HepG2 (cell line): ENCODE data around the gene RIOK3. TPM values are rescaled to one million over a fixed set of nuclear protein-coding genes. Genes with fewer than 3 reads are reported as not detected.
A peak's percentile ranks its signal among the peaks of the same experiment; 100 is the strongest.

Experiments
- ATRX ChIP-seq: sonication (generic); formaldehyde crosslinking; IDR thresholded peaks from 2 replicates; pipeline ENCODE4 v1.4.0; 2020; ENCODE audit warnings: missing genetic modification reagents, borderline replicate concordance
- NRL ChIP-seq: sonication (generic); formaldehyde crosslinking; IDR thresholded peaks from 2 replicates; pipeline ENCODE4 v1.5.0; 2020; ENCODE audit warnings: missing genetic modification reagents, mild to moderate bottlenecking, moderate library complexity, borderline replicate concordance
- SP2 ChIP-seq: sonication (generic); formaldehyde crosslinking; IDR thresholded peaks from 2 replicates; pipeline ENCODE4 v1.5.1; 2020; ENCODE audit warnings: mild to moderate bottlenecking, missing genetic modification reagents
- TCF12 ChIP-seq, 2 experiments: fragments of 450-650 bp in 1 of 2; sonication (generic) in 1 of 2; formaldehyde crosslinking in 1 of 2; IDR thresholded peaks; 2 replicates each; pipeline versions ENCODE4 v1.6.1 to v1.8.0; 2017 to 2022; ENCODE audit warnings: antibody characterized with exemption in 1 of 2, mild to moderate bottlenecking in 1 of 2, missing genetic modification reagents in 1 of 2, moderate library complexity in 1 of 2
- ZFP82 ChIP-seq: sonication (generic); formaldehyde crosslinking; IDR thresholded peaks from 2 replicates; pipeline ENCODE4 v1.5.1; 2020; ENCODE audit warnings: mild to moderate bottlenecking, missing genetic modification reagents, borderline replicate concordance
- polyA plus RNA-seq, 8 experiments: library from polyadenylated mRNA; depleted of rRNA in 3 of 8; stranded (reverse) in 7 of 8; unstranded in 1 of 8; fragments of >200 nt; fragmentation: Illumina TruSeq in 4 of 8; extraction: Trizol in 4 of 8; gene quantifications; 2 replicates each; pipeline versions ENCODE4 v1.2.1 to v1.2.3, GENCODE V29; 2011 to 2016; ENCODE audit warnings: low read depth in 4 of 8, missing spikeins in 1 of 8, mixed read lengths in 1 of 8; ENCODE audit not compliant: insufficient read depth in 1 of 8
- total RNA-seq, 5 experiments: library from RNA; depleted of rRNA; stranded (reverse); fragments of >200 nt; fragmentation: Illumina TruSeq; extraction: Trizol; gene quantifications; 2 replicates each; pipeline ENCODE4 v1.2.3, GENCODE V29; 2016; ENCODE audit warnings: low read depth in 1 of 5
- TF ChIP-seq, protein P1 (sequence below), 2 experiments: fragments of 450-650 bp in 1 of 2; sonication (generic) in 1 of 2; formaldehyde crosslinking; IDR thresholded peaks; 2 replicates each; pipeline versions ENCODE4 v1.5.0 to v1.8.0; 2020 to 2022; ENCODE audit warnings: mild to moderate bottlenecking in 1 of 2, missing genetic modification reagents in 1 of 2
- TF ChIP-seq, protein P2 (sequence below): sonication (generic); formaldehyde crosslinking; IDR thresholded peaks from 2 replicates; pipeline ENCODE4 v1.5.0; 2020; ENCODE audit warnings: mild to moderate bottlenecking, missing genetic modification reagents, moderate library complexity
- TF ChIP-seq, protein P3 (sequence below): IDR thresholded peaks from 2 replicates; pipeline ENCODE4 v1.6.1; 2016; ENCODE audit warnings: low read depth
- TF ChIP-seq, protein P4 (sequence below), 2 experiments: sonication (generic) in 1 of 2; formaldehyde crosslinking in 1 of 2; IDR thresholded peaks; 2 replicates each; pipeline versions ENCODE4 v1.4.0 to v1.6.1; 2018 to 2020; ENCODE audit warnings: missing genetic modification reagents in 2 of 2, borderline replicate concordance in 1 of 2, low read depth in 1 of 2, mild to moderate bottlenecking in 1 of 2, missing biosample characterization in 1 of 2
- TF ChIP-seq, protein P5 (sequence below): sonication (generic); formaldehyde crosslinking; IDR thresholded peaks from 2 replicates; pipeline ENCODE4 v1.4.0; 2020; ENCODE audit warnings: missing genetic modification reagents, mild to moderate bottlenecking, borderline replicate concordance
- TF ChIP-seq, protein P6 (sequence below): sonication (generic); formaldehyde crosslinking; IDR thresholded peaks from 2 replicates; pipeline ENCODE4 v1.9.0; 2021; ENCODE audit warnings: mild to moderate bottlenecking, missing genetic modification reagents

The RIOK3 gene
- total and polyA plus RNA-seq, 2 of the 13 experiments (the other 11 are each of a cell fraction or from before 2014, with no cell fraction given), result 26.7 to 36.0 TPM

DNA sequence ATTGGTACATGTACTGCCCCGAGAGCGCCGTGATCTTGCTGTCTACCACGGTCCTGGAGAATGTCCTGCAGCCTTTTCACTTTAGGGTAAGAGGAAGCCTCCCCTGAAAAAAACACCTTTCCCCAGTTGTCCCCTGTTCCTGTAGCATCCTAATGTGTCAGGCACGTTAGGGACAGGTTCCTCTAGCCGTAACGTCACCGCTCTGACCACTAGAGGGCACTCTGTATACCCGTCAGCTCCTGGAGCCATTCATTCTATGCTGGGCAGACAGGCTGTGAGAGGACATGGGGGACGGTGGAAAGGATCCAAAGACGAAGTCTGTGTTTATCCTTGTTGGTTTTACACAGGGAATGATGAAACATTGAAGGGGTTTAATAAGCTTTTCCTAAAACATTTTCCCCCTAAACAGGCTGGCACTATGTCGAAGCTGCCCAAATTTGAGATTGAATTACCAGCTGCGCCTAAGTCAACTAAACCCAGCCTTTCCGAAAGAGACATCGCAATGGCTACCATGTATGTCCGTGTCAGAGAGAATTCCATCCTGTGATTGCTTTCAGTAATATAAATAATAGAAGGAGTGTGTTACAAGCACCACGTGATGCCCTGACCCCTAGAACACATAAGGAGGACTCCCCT lies 62.9 kb downstream of the RIOK3 start (continued):
- TF ChIP-seq, protein P1, sequence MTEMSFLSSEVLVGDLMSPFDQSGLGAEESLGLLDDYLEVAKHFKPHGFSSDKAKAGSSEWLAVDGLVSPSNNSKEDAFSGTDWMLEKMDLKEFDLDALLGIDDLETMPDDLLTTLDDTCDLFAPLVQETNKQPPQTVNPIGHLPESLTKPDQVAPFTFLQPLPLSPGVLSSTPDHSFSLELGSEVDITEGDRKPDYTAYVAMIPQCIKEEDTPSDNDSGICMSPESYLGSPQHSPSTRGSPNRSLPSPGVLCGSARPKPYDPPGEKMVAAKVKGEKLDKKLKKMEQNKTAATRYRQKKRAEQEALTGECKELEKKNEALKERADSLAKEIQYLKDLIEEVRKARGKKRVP (CRISPR knock-in tag; IDR thresholded peaks at IDR 0.05), result 0 out of 4 replicates have a peak, but pooled peaks of 1 of the 2 experiments have one; percentile 19
- TF ChIP-seq, protein P2, sequence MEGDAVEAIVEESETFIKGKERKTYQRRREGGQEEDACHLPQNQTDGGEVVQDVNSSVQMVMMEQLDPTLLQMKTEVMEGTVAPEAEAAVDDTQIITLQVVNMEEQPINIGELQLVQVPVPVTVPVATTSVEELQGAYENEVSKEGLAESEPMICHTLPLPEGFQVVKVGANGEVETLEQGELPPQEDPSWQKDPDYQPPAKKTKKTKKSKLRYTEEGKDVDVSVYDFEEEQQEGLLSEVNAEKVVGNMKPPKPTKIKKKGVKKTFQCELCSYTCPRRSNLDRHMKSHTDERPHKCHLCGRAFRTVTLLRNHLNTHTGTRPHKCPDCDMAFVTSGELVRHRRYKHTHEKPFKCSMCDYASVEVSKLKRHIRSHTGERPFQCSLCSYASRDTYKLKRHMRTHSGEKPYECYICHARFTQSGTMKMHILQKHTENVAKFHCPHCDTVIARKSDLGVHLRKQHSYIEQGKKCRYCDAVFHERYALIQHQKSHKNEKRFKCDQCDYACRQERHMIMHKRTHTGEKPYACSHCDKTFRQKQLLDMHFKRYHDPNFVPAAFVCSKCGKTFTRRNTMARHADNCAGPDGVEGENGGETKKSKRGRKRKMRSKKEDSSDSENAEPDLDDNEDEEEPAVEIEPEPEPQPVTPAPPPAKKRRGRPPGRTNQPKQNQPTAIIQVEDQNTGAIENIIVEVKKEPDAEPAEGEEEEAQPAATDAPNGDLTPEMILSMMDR, result peak; percentile 96
- TF ChIP-seq, protein P3, sequence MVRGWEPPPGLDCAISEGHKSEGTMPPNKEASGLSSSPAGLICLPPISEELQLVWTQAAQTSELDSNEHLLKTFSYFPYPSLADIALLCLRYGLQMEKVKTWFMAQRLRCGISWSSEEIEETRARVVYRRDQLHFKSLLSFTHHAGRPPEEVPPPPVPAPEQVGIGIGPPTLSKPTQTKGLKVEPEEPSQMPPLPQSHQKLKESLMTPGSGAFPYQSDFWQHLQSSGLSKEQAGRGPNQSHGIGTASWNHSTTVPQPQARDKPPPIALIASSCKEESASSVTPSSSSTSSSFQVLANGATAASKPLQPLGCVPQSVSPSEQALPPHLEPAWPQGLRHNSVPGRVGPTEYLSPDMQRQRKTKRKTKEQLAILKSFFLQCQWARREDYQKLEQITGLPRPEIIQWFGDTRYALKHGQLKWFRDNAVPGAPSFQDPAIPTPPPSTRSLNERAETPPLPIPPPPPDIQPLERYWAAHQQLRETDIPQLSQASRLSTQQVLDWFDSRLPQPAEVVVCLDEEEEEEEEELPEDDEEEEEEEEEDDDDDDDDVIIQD (CRISPR knock-in tag), result no peak
- no peak for TF ChIP-seq NRL
- no peak for TF ChIP-seq ATRX
- no peak for TF ChIP-seq SP2 (CRISPR knock-in tag)
- TF ChIP-seq, protein P4, sequence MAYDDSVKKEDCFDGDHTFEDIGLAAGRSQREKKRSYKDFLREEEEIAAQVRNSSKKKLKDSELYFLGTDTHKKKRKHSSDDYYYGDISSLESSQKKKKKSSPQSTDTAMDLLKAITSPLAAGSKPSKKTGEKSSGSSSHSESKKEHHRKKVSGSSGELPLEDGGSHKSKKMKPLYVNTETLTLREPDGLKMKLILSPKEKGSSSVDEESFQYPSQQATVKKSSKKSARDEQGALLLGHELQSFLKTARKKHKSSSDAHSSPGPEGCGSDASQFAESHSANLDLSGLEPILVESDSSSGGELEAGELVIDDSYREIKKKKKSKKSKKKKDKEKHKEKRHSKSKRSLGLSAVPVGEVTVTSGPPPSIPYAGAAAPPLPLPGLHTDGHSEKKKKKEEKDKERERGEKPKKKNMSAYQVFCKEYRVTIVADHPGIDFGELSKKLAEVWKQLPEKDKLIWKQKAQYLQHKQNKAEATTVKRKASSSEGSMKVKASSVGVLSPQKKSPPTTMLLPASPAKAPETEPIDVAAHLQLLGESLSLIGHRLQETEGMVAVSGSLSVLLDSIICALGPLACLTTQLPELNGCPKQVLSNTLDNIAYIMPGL (CRISPR knock-in tag; IDR thresholded peaks at IDR 0.05; ENCODE audit: borderline replicate concordance in 1 of 2, low read depth in 1 of 2), result peak; percentile 68 to 76; a peak in 3 of 4 replicates
- no peak for TF ChIP-seq ZFP82 (CRISPR knock-in tag)
- TF ChIP-seq, protein P5, sequence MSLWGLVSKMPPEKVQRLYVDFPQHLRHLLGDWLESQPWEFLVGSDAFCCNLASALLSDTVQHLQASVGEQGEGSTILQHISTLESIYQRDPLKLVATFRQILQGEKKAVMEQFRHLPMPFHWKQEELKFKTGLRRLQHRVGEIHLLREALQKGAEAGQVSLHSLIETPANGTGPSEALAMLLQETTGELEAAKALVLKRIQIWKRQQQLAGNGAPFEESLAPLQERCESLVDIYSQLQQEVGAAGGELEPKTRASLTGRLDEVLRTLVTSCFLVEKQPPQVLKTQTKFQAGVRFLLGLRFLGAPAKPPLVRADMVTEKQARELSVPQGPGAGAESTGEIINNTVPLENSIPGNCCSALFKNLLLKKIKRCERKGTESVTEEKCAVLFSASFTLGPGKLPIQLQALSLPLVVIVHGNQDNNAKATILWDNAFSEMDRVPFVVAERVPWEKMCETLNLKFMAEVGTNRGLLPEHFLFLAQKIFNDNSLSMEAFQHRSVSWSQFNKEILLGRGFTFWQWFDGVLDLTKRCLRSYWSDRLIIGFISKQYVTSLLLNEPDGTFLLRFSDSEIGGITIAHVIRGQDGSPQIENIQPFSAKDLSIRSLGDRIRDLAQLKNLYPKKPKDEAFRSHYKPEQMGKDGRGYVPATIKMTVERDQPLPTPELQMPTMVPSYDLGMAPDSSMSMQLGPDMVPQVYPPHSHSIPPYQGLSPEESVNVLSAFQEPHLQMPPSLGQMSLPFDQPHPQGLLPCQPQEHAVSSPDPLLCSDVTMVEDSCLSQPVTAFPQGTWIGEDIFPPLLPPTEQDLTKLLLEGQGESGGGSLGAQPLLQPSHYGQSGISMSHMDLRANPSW (CRISPR knock-in tag), result no peak
- no peak for TF ChIP-seq TCF12 (IDR thresholded peaks at IDR 0.05)
- TF ChIP-seq TCF12 (CRISPR knock-in tag; IDR thresholded peaks at IDR 0.05), result no peak
- TF ChIP-seq, protein P6, sequence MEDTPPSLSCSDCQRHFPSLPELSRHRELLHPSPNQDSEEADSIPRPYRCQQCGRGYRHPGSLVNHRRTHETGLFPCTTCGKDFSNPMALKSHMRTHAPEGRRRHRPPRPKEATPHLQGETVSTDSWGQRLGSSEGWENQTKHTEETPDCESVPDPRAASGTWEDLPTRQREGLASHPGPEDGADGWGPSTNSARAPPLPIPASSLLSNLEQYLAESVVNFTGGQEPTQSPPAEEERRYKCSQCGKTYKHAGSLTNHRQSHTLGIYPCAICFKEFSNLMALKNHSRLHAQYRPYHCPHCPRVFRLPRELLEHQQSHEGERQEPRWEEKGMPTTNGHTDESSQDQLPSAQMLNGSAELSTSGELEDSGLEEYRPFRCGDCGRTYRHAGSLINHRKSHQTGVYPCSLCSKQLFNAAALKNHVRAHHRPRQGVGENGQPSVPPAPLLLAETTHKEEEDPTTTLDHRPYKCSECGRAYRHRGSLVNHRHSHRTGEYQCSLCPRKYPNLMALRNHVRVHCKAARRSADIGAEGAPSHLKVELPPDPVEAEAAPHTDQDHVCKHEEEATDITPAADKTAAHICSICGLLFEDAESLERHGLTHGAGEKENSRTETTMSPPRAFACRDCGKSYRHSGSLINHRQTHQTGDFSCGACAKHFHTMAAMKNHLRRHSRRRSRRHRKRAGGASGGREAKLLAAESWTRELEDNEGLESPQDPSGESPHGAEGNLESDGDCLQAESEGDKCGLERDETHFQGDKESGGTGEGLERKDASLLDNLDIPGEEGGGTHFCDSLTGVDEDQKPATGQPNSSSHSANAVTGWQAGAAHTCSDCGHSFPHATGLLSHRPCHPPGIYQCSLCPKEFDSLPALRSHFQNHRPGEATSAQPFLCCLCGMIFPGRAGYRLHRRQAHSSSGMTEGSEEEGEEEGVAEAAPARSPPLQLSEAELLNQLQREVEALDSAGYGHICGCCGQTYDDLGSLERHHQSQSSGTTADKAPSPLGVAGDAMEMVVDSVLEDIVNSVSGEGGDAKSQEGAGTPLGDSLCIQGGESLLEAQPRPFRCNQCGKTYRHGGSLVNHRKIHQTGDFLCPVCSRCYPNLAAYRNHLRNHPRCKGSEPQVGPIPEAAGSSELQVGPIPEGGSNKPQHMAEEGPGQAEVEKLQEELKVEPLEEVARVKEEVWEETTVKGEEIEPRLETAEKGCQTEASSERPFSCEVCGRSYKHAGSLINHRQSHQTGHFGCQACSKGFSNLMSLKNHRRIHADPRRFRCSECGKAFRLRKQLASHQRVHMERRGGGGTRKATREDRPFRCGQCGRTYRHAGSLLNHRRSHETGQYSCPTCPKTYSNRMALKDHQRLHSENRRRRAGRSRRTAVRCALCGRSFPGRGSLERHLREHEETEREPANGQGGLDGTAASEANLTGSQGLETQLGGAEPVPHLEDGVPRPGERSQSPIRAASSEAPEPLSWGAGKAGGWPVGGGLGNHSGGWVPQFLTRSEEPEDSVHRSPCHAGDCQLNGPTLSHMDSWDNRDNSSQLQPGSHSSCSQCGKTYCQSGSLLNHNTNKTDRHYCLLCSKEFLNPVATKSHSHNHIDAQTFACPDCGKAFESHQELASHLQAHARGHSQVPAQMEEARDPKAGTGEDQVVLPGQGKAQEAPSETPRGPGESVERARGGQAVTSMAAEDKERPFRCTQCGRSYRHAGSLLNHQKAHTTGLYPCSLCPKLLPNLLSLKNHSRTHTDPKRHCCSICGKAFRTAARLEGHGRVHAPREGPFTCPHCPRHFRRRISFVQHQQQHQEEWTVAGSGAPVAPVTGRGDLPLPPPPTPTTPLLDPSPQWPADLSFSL, result no peak
